Endometrium (tissue), 2 donors: ENCODE data around the gene RNASEH2C.
A peak's percentile ranks its signal among the peaks of the same experiment; 100 is the strongest.
"Not testable (repeated sequence)": the region's sequence is repeated elsewhere in the genome, so short reads cannot be mapped to it uniquely, and the experiment has no call there.

ENCODE experiments used
- FAIRE-seq: peaks from 2 replicates; lab custom pipeline; 2012; peaks lifted over from hg19 to GRCh38; lab: Jason Lieb, UNC
- donor health status: control.
- donor health status: control.

Gene RNASEH2C

DNA sequence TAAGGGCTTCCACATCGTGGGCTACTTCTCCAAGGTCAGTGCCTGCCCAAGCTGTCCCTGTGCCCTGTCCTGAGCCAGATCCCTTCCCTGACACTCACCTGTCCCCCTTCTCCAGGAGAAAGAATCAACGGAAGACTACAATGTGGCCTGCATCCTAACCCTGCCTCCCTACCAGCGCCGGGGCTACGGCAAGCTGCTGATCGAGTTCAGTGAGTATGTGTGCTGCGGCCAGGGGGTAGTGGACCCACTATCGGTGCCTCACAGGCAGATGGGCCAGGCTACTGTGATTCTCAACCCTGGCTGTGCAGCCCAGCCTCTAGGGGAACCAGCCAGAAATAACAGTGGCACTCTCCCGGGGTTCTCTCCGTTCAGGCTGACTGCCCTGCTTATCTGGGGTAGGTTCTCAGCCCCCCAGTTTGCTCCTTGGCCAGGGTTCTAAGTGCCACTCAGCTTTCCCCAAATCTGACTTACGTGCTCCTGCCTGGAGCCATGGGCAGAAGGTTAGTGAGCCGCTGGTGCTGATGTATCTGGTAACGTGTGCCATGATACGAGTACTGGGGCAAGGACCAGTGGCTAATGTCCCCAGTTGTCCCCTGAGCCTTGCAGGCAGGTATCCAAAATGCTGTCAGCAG is 3.7 kb downstream of the RNASEH2C start:
- FAIRE-seq, result no peak

DNA sequence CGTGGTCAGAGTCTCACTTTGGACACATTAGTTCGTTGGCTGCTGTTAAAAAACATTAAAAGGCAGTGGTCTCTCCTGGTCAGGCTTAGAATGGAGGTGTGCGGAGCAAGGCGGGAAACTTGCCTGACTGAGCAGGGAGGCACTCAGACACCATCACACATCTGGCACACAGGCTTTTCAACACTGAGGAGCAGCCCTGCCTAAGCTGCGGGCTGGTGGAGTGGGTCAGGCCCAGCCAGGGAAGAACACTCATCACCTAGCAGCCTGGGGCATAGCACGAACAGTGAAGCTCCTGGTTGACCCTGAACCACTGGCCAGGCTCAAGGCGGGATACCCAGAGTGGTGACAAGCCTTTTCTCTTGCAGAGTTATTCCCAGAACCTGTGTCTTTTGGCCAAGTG is 4.3 kb downstream of the RNASEH2C start:
- no peak for FAIRE-seq

DNA sequence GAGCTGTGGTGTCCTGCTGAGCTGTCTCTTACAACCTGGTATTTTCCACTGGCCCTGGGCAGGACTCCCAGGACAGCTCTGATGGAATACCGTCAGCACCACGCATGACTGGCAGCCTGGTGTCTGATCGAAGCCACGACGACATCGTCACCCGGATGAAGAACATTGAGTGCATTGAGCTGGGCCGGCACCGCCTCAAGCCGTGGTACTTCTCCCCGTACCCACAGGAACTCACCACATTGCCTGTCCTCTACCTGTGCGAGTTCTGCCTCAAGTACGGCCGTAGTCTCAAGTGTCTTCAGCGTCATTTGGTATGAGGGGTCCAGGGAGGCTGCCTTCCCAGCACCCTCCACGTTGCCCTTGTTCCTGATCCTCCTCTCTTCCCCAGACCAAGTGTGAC is 6.2 kb downstream of the RNASEH2C start:
- no peak for FAIRE-seq

DNA sequence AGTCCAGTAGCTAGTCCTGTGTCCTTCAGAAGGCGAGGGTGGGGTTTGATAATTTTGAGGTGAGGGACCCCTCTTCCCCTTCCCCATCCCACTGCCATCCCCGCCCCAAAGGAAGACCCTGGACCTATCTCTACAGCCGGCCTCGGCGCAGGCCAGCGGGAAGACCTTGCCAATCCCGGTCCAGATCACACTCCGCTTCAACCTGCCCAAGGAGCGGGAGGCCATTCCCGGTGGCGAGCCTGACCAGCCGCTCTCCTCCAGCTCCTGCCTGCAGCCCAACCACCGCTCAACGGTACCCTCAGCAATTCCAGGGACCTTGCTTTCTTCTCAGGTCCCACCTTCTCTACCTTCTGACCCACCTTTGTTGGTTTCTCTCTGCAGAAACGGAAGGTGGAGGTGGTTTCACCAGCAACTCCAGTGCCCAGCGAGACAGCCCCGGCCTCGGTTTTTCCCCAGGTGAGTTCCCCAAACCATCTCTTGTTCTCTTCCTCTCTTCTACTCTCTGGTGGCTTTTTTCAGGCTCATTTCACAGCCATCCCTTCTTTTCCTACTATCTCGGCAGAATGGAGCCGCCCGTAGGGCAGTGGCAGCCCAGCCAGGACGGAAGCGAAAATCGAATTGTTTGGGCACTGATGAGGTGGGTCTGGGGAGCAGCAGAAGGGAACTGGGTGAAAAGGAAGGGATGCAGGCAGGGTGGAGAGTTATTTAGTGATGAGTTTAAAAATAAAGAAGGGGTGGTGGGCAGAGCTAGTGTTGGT is 7.2 kb downstream of the RNASEH2C start:
- no peak for FAIRE-seq

DNA sequence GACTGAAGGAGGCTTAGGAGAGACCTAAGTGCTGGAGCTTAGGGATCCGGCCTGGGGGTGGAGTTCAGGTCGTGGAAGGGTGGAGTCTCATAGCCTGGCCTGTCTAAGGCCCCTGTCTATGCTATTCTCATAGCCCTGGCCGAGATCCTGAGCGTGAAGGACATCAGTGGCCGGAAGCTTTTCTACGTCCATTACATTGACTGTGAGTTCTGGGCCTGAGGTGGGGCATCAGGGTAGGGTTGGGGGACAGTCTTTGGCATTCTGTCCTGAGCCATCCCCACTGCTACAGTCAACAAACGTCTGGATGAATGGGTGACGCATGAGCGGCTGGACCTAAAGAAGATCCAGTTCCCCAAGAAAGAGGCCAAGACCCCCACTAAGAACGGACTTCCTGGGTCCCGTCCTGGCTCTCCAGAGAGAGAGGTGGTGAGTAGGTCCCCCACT is 7.9 kb downstream of the RNASEH2C start:
- no peak for FAIRE-seq

- no peak for FAIRE-seq
These were observed 8.6 kb downstream of the RNASEH2C start, which contains the start of gene KAT5 for GRCh38 chr11:65711785-65712632. Gene KAT5, plus strand, starts transcription at chr11:65712252. Its CDS starts 16 bp downstream, at chr11:65712268.

- no peak for FAIRE-seq
These were observed 10.2 kb downstream of the RNASEH2C start for GRCh38 chr11:65710421-65710820.

- FAIRE-seq, result no peak
These were observed 10.9 kb downstream of the RNASEH2C start for GRCh38 chr11:65709661-65710060.

- no peak for FAIRE-seq
These were observed 12.1 kb downstream of the RNASEH2C start for GRCh38 chr11:65708451-65708850.

DNA sequence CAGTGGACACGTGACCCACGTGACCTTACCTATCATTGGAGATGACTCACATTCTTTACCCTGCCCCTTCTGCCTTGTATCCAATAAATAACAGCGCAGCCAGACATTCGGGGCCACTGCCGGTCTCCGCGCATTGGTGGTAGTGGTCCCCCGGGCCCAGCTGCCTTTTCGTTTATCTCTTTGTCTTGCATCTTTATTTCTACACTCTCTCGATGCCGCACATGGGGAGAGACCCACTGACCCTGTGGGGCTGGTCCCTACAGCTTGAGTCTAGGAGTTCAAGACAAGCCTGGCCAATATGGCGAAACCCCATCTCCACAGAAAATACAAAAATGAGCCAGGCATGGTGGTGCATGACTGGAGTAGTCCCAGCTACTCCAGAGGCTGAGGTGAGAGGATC is 13.6 kb downstream of the RNASEH2C start:
- not testable (repeated sequence) for FAIRE-seq

- not testable (repeated sequence) for FAIRE-seq
These were observed 14.3 kb downstream of the RNASEH2C start for GRCh38 chr11:65706303-65706763.

DNA sequence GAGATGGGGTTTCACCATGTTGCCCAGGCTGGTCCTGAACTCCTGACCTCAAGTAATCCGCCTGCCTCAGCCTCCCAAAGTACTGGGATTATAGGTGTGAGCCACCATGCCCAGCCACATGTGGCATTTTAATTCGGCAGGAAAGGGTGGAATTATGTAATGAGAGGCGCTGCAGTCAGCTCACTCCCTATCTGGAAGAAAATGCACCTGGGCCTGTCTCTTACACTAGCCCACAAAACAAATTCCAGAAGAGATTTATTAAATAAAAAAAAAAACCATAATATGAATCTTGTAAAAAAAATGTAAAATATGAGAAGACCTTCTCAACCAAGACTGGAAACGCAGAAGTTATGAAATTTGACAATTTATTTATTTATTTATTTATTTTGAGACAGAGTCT is 16.8 kb downstream of the RNASEH2C start:
- FAIRE-seq, result no peak

DNA sequence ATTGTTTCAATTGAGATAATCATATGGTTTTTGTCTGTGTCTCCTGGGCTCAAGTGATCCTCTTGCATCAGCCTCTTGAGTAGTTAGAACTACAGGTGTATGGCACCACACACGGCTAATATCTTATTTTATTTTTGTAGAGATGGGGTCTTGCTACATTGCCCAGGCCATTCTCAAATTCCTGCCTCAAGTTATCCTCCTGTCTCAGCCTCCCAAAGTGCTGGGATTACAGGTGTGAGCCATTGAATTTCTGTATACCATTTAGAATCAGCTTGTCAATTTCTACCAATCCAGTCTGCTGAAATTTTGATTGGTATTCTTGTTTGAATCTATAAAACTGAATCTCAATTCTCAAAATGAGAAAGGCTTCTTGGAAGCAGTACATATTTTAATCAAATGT is 18.9 kb downstream of the RNASEH2C start:
- FAIRE-seq, result no peak

DNA sequence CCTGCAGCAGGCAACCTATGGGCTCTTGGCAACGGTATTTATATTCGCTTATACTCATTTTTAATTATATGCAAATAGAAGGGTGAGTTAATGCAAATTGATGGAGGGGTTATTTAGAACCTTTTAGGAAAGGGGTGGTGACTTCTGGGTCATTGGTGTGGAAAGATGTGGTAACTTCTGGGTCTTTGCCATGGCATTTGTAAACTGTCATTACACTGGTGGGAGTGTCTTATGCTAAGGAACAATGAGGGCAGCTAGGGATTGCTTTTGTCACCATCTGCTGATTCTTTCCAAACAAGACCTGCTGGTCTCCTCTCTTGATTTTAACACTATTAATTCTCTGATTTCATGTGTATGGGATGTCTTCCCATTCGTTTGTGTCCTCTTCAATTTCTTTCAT is 20.2 kb downstream of the RNASEH2C start:
- no peak for FAIRE-seq

DNA sequence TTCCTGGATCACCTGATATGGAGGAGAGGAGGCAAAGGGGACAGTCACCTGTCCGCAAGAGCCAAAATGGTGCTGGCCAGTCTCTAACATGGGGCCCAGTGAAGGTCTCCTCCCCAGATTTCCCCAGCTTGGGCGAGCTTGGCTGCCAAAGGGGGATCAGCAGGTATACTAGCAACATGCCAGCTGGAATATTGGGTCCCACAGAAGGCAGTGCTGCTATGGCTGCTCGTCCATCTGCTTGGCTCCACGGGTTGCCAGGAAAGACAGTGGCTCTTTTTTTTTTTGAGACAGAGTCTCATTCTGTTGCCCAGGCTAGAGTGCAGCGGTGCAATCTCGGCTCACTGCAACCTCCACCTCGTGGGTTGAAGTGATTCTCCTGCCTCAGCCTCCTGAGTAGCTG is 21.3 kb downstream of the RNASEH2C start:
- FAIRE-seq, result no peak

- FAIRE-seq, result no peak
These were observed 22.4 kb downstream of the RNASEH2C start for GRCh38 chr11:65698205-65698604.

- FAIRE-seq, result no peak
These were observed 23.6 kb downstream of the RNASEH2C start for GRCh38 chr11:65696802-65697552.

DNA sequence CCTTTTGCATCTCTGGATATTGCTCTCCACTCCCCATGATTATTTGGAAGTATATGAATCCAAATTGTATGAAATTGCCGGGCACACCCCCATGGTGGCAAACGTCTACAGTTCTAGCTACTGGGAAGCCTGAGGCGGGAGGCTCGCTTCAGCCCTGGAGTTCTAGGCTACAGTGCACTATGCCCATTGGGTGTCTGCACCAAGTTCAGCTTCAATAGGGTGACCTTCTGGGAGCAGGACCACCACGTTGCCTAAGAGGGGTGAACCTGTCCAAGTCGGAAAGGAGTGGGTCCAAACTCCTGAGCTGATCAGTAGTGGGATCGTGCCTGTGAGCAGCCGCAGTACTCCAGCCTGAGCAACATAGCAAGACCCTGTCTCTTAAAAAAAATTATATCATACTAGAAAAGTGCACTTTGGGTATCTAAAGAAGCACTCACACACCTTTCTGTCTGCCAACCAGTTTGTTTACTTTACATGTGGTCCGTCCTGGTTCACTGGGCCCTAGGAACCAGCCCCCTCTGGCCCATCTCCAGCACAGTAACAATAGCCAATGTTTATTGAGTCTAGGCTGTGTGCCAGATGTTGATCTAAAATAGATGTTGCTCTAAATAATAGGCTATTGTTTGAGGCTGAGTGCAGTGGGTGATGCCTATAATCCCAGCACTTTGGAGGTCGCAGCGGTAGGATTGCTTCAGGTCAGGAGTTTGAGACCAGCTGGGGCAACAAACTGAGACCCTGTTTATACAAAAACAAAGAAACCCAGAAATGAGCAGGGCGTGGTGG is 24.9 kb downstream of the RNASEH2C start:
- peak; percentile 15 for FAIRE-seq

GRCh38 chr11:65692367-65692766 is 28.2 kb downstream of the RNASEH2C start:
- FAIRE-seq, result no peak

- not testable (repeated sequence) for FAIRE-seq
These were observed 28.8 kb downstream of the RNASEH2C start for GRCh38 chr11:65691847-65692246.

- no peak for FAIRE-seq
These were observed 34.6 kb downstream of the RNASEH2C start for GRCh38 chr11:65685981-65686380.
